Measurements from ENCODE around the gene CHMP4A. TPM values are rescaled to one million over a fixed set of nuclear protein-coding genes. Genes with fewer than 3 reads are reported as not detected.

CHMP4A gene
- polyA plus RNA-seq, 1 donor = 40.0 TPM

Other genes with a start within 250 kb of the CHMP4A start
- gene DHRS4L2, start 224.6 kb downstream of the CHMP4A start, polyA plus RNA-seq (ENCODE audit: insufficient read length) = 9.2 TPM
- 0.18 TPM for gene CARMIL3, start 161.5 kb downstream of the CHMP4A start, polyA plus RNA-seq (ENCODE audit: insufficient read length)
- gene CPNE6, start 141.9 kb downstream of the CHMP4A start, polyA plus RNA-seq (ENCODE audit: insufficient read length) = not detected
- 3.6 TPM for gene PCK2, start 119.2 kb downstream of the CHMP4A start, polyA plus RNA-seq (ENCODE audit: insufficient read length)
- gene DCAF11, start 98.7 kb downstream of the CHMP4A start, polyA plus RNA-seq (ENCODE audit: insufficient read length) = 45.7 TPM
- gene NRL, start 98.5 kb downstream of the CHMP4A start, polyA plus RNA-seq (ENCODE audit: insufficient read length) = 1.8 TPM
- 164 TPM for gene FITM1, start 82.8 kb downstream of the CHMP4A start, polyA plus RNA-seq (ENCODE audit: insufficient read length)
- 110 TPM for gene PSME1, start 77.3 kb downstream of the CHMP4A start, polyA plus RNA-seq (ENCODE audit: insufficient read length)
- 32.1 TPM for gene EMC9, start 71.9 kb downstream of the CHMP4A start, polyA plus RNA-seq (ENCODE audit: insufficient read length)
- 74.3 TPM for gene PSME2, start 66.9 kb downstream of the CHMP4A start, polyA plus RNA-seq (ENCODE audit: insufficient read length)
- 32.6 TPM for gene RNF31, start 66.0 kb downstream of the CHMP4A start, polyA plus RNA-seq (ENCODE audit: insufficient read length)
- gene IRF9, start 52.2 kb downstream of the CHMP4A start, polyA plus RNA-seq (ENCODE audit: insufficient read length) = 25.1 TPM
- 8.2 TPM for gene REC8, start 41.4 kb downstream of the CHMP4A start, polyA plus RNA-seq (ENCODE audit: insufficient read length)
- 26.4 TPM for gene IPO4, start 24.7 kb downstream of the CHMP4A start, polyA plus RNA-seq (ENCODE audit: insufficient read length)
- gene TM9SF1, start 18.0 kb downstream of the CHMP4A start, polyA plus RNA-seq (ENCODE audit: insufficient read length) = 18.8 TPM
- gene TSSK4, start 7.8 kb downstream of the CHMP4A start, polyA plus RNA-seq (ENCODE audit: insufficient read length) = 5.0 TPM
- gene MDP1, start 2.6 kb upstream of the CHMP4A start, polyA plus RNA-seq (ENCODE audit: insufficient read length) = 5.5 TPM
- gene NEDD8, start 18.9 kb upstream of the CHMP4A start, polyA plus RNA-seq (ENCODE audit: insufficient read length) = 188 TPM
- 53.3 TPM for gene GMPR2, start 19.4 kb upstream of the CHMP4A start, polyA plus RNA-seq (ENCODE audit: insufficient read length)
- 37.0 TPM for gene TINF2, start 29.1 kb upstream of the CHMP4A start, polyA plus RNA-seq (ENCODE audit: insufficient read length)
- gene TGM1, start 49.7 kb upstream of the CHMP4A start, polyA plus RNA-seq (ENCODE audit: insufficient read length) = 0.86 TPM
- gene RABGGTA, start 58.1 kb upstream of the CHMP4A start, polyA plus RNA-seq (ENCODE audit: insufficient read length) = 14.7 TPM
- 15.0 TPM for gene DHRS1, start 86.3 kb upstream of the CHMP4A start, polyA plus RNA-seq (ENCODE audit: insufficient read length)
- gene NOP9, start 86.4 kb upstream of the CHMP4A start, polyA plus RNA-seq (ENCODE audit: insufficient read length) = 21.1 TPM
- gene CIDEB, start 94.5 kb upstream of the CHMP4A start, polyA plus RNA-seq (ENCODE audit: insufficient read length) = 8.2 TPM
- 2.0 TPM for gene LTB4R2, start 96.7 kb upstream of the CHMP4A start, polyA plus RNA-seq (ENCODE audit: insufficient read length)
- gene LTB4R, start 98.0 kb upstream of the CHMP4A start, polyA plus RNA-seq (ENCODE audit: insufficient read length) = 2.1 TPM
- gene ADCY4, start 121.6 kb upstream of the CHMP4A start, polyA plus RNA-seq (ENCODE audit: insufficient read length) = 15.2 TPM
- gene RIPK3, start 126.5 kb upstream of the CHMP4A start, polyA plus RNA-seq (ENCODE audit: insufficient read length) = 1.1 TPM
- gene NFATC4, start 154.7 kb upstream of the CHMP4A start, polyA plus RNA-seq (ENCODE audit: insufficient read length) = 39.2 TPM
- 23.1 TPM for gene NYNRIN, start 185.5 kb upstream of the CHMP4A start, polyA plus RNA-seq (ENCODE audit: insufficient read length)
- 2.4 TPM for gene CBLN3, start 216.2 kb upstream of the CHMP4A start, polyA plus RNA-seq (ENCODE audit: insufficient read length)
- 38.1 TPM for gene KHNYN, start 216.5 kb upstream of the CHMP4A start, polyA plus RNA-seq (ENCODE audit: insufficient read length)
- 54.1 TPM for gene SDR39U1, start 229.3 kb upstream of the CHMP4A start, polyA plus RNA-seq (ENCODE audit: insufficient read length)